Measurements from ENCODE around the gene COPS6. TPM values are rescaled to one million over a fixed set of nuclear protein-coding genes. Genes with fewer than 3 reads are reported as not detected.

Gene COPS6
- total RNA-seq, 5 donors from 2014 or later (not counting 1 experiment from before 2014, with no cell fraction given), result 67.1 to 71.1 (median 68.3) TPM

- no peak overlapping the region for H3K27ac ChIP-seq (ENCODE audit: low read length)
- WGBS (ENCODE audit: insufficient coverage), result 95% methylated on average over 16 of the region's 17 CpGs
- no peak overlapping the region for H3K4me3 ChIP-seq (ENCODE audit: control insufficient read depth in 1 of 2, extremely low read depth in 1 of 2, low read length in 1 of 2)
- H3K4me1 ChIP-seq (ENCODE audit: control insufficient read depth in 1 of 2, extremely low read depth in 1 of 2, insufficient read depth in 2 of 2, low read length in 2 of 2), result peaks cover 9 to 21% of the 10 kb centered on the region in 2 experiments
- Mint-ChIP-seq H3K9me3 (no peaks in the 10 kb centered on the region), H3K27me3 (no peaks in the 10 kb centered on the region), H3K27ac (peak overlapping the region in 1 of 2 donors; percentile 6), H3K36me3 (peaks cover 73% of the 10 kb centered on the region), H3K4me1 (peaks cover 38 to 45% (median 40%) of the 10 kb centered on the region in 3 donors), H3K4me3 (no peak overlapping the region)
- H3K36me3 ChIP-seq (ENCODE audit: control insufficient read depth in 2 of 2, extremely low read depth in 1 of 2, insufficient read depth in 1 of 2, low read length in 1 of 2), result peaks cover 45 to 87% of the 10 kb centered on the region in 2 donors
- ATAC-seq (replicated peaks in 1 of 4) (no peak), DNase-seq (no peak)
- ChIA-PET POLR2A (no interaction called here), CTCF (no interaction called here)
- no peaks in the 10 kb centered on the region for H3K9me3 ChIP-seq
- no peaks in the 10 kb centered on the region for H3K27me3 ChIP-seq (replicated peaks in 1 of 2; ENCODE audit: control insufficient read depth in 2 of 2, extremely low read depth in 1 of 2, insufficient read depth in 2 of 2, low read length in 1 of 2)
Measured at GRCh38 chr7:100095704-100096103, 6.9 kb downstream of the COPS6 start.

- Mint-ChIP-seq H3K36me3 (peaks cover 45% of the 10 kb centered on the region), H3K27me3 (no peaks in the 10 kb centered on the region)
- no peak for ATAC-seq (replicated peaks in 1 of 4)
Measured at GRCh38 chr7:100098913-100099312, 10.1 kb downstream of the COPS6 start.

DNA sequence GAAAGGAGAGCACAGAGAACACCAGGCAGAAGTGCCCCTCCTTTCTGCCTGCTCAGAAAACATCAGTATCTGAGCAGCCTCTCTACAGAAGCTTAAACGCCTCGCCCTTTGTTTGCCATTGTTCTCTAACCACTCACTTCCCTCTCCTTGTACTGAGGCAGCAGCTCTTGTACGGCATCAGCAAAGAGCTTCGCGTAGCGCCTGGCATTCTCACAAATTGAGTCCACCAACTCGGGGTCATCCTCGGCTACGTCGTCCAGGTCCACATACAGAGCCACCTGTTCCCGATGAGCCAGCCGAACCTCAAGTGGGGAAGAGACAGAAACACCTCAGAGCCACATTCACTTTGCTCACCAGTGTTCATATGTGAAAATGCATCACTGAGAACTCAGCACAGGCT lies 10.7 kb downstream of the COPS6 start:
- ChIA-PET CTCF (interaction anchor here (0.6 to 0.9 kb wide), 2 partner anchors 111 to 119 kb away, joined by 5 to 12 read pairs; no protein-coding TSS in a partner anchor), POLR2A (no interaction called here)
- Histone ChIP-seq H3K4me3 (ENCODE audit: control insufficient read depth in 1 of 2, extremely low read depth in 1 of 2, low read length in 1 of 2) (peak overlapping the region; percentile 74 to 98), H3K4me1 (ENCODE audit: control insufficient read depth in 1 of 2, extremely low read depth in 1 of 2, insufficient read depth in 2 of 2, low read length in 2 of 2) (peaks cover 9 to 38% of the 10 kb centered on the region in 2 experiments), H3K27me3 (replicated peaks in 1 of 2; ENCODE audit: control insufficient read depth in 2 of 2, extremely low read depth in 1 of 2, insufficient read depth in 2 of 2, low read length in 1 of 2) (no peaks in the 10 kb centered on the region), H3K9me3 (no peaks in the 10 kb centered on the region), H3K27ac (ENCODE audit: low read length) (peak overlapping the region; percentile 66), H3K36me3 (ENCODE audit: control insufficient read depth in 2 of 2, extremely low read depth in 1 of 2, insufficient read depth in 1 of 2, low read length in 1 of 2) (peaks cover 24 to 50% of the 10 kb centered on the region in 2 donors)
- no peak for DNase-seq
- ATAC-seq (replicated peaks in 1 of 4), result no peak
- 69% methylated on average over 12 of the region's 12 CpGs for WGBS (ENCODE audit: insufficient coverage)
- H3K36me3 Mint-ChIP-seq, result peaks cover 45% of the 10 kb centered on the region
- H3K4me3 Mint-ChIP-seq, result peak overlapping the region; percentile 91 to 96 (median 92)
- no peaks in the 10 kb centered on the region for H3K9me3 Mint-ChIP-seq
- no peaks in the 10 kb centered on the region for H3K27me3 Mint-ChIP-seq
- H3K27ac Mint-ChIP-seq, result peak overlapping the region; percentile 94 to 96
- H3K4me1 Mint-ChIP-seq, result peaks cover 45 to 49% (median 45%) of the 10 kb centered on the region in 3 donors

More at GRCh38 chr7:100098913-100099312, 10.1 kb downstream of the COPS6 start:
- Histone ChIP-seq H3K9me3 (no peaks in the 10 kb centered on the region), H3K4me3 (ENCODE audit: control insufficient read depth in 1 of 2, extremely low read depth in 1 of 2, low read length in 1 of 2) (no peak overlapping the region), H3K27me3 (replicated peaks in 1 of 2; ENCODE audit: control insufficient read depth in 2 of 2, extremely low read depth in 1 of 2, insufficient read depth in 2 of 2, low read length in 1 of 2) (no peaks in the 10 kb centered on the region), H3K4me1 (ENCODE audit: control insufficient read depth in 1 of 2, extremely low read depth in 1 of 2, insufficient read depth in 2 of 2, low read length in 2 of 2) (peaks cover 9 to 38% of the 10 kb centered on the region in 2 experiments), H3K27ac (ENCODE audit: low read length) (peak overlapping the region; percentile 66), H3K36me3 (ENCODE audit: control insufficient read depth in 2 of 2, extremely low read depth in 1 of 2, insufficient read depth in 1 of 2, low read length in 1 of 2) (peaks cover 23 to 55% of the 10 kb centered on the region in 2 donors)
- Mint-ChIP-seq H3K27ac (peak overlapping the region; percentile 94 to 96), H3K4me1 (peaks cover 45 to 49% (median 45%) of the 10 kb centered on the region in 3 donors), H3K9me3 (no peaks in the 10 kb centered on the region), H3K4me3 (peak overlapping the region; percentile 91 to 96 (median 92))
- 96% methylated on average over 7 of the region's 10 CpGs for WGBS (ENCODE audit: insufficient coverage)
- DNase-seq, result no peak
- CTCF ChIA-PET, result interaction anchor here (0.6 to 0.9 kb wide), 2 partner anchors 111 to 119 kb away, joined by 5 to 12 read pairs; no protein-coding TSS in a partner anchor
- POLR2A ChIA-PET, result interaction anchor here in 1 of 2 donors (0.6 kb wide), 1 partner anchor 272 kb away, joined by 4 read pairs; no protein-coding TSS in a partner anchor

DNA sequence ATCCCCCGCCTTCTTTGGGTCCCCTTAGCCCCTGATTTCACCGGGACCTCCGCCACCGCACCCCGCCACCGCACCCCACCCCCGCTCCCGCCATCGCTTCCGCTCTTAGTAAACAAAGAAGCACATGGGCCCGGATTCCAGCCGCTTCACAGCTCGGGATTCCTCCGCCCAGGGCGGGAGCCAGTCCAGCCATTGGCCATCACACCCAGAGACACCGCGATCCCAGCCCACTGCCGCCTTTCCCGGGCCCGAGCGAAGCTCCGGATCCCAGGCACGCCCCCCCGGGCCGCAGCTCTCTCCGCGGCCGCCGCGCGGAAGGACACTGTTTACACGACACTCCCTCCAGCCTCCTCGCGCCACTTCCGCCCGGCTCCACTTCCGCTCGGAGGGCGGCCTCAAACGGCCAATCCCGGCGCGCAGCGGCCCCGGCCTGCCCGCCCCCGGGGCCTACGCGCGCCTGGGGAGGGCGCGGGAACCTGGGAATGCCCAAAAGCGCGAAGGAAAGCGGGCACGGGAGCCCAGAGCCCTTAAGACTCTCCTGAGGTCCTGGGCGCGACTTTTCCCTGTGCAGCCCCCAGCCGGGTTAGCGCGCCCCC lies 11.7 kb downstream of the COPS6 start:
- no peaks in the 10 kb centered on the region for H3K27me3 Mint-ChIP-seq
- H3K27ac ChIP-seq (ENCODE audit: low read length), result peak overlapping the region; percentile 81
- CTCF ChIA-PET, result interaction anchor here in 1 of 2 donors (0.6 to 2.7 kb wide), 5 partner anchors 18 to 181 kb away, joined by 3 to 18 read pairs (median 4); partner anchors contain the start of gene TRIM4
- H3K9me3 ChIP-seq, result no peaks in the 10 kb centered on the region
- peaks cover 40% of the 10 kb centered on the region for H3K36me3 Mint-ChIP-seq
- DNase-seq, result peak; percentile 64 to 94 (median 81)
- WGBS (ENCODE audit: insufficient coverage), result 0% methylated on average over 58 of the region's 61 CpGs
- peaks cover 19 to 45% of the 10 kb centered on the region in 2 donors for H3K36me3 ChIP-seq (ENCODE audit: control insufficient read depth in 2 of 2, extremely low read depth in 1 of 2, insufficient read depth in 1 of 2, low read length in 1 of 2)
- peak overlapping the region; percentile 74 to 98 for H3K4me3 ChIP-seq (ENCODE audit: control insufficient read depth in 1 of 2, extremely low read depth in 1 of 2, low read length in 1 of 2)
- H3K4me1 ChIP-seq (ENCODE audit: control insufficient read depth in 1 of 2, extremely low read depth in 1 of 2, insufficient read depth in 2 of 2, low read length in 2 of 2), result peaks cover 9 to 38% of the 10 kb centered on the region in 2 experiments
- peak overlapping the region; percentile 91 to 96 (median 92) for H3K4me3 Mint-ChIP-seq
- H3K9me3 Mint-ChIP-seq, result no peaks in the 10 kb centered on the region
- H3K4me1 Mint-ChIP-seq, result peaks cover 41 to 49% (median 44%) of the 10 kb centered on the region in 3 donors
- ATAC-seq (replicated peaks in 1 of 4), result peak; percentile 80 to 83 (median 82)
- H3K27me3 ChIP-seq (replicated peaks in 1 of 2; ENCODE audit: control insufficient read depth in 2 of 2, extremely low read depth in 1 of 2, insufficient read depth in 2 of 2, low read length in 1 of 2), result no peaks in the 10 kb centered on the region
- POLR2A ChIA-PET, result interaction anchor here (0.6 to 2.5 kb wide), 10 partner anchors 18 to 542 kb away, joined by 3 to 19 read pairs (median 4); partner anchors contain the start of genes MBLAC1 (in 1 of the 2), TRIM4 (in 1 of the 2) and ZNF655 (in 1 of the 2)
- H3K27ac Mint-ChIP-seq, result peak overlapping the region; percentile 94 to 96

DNA sequence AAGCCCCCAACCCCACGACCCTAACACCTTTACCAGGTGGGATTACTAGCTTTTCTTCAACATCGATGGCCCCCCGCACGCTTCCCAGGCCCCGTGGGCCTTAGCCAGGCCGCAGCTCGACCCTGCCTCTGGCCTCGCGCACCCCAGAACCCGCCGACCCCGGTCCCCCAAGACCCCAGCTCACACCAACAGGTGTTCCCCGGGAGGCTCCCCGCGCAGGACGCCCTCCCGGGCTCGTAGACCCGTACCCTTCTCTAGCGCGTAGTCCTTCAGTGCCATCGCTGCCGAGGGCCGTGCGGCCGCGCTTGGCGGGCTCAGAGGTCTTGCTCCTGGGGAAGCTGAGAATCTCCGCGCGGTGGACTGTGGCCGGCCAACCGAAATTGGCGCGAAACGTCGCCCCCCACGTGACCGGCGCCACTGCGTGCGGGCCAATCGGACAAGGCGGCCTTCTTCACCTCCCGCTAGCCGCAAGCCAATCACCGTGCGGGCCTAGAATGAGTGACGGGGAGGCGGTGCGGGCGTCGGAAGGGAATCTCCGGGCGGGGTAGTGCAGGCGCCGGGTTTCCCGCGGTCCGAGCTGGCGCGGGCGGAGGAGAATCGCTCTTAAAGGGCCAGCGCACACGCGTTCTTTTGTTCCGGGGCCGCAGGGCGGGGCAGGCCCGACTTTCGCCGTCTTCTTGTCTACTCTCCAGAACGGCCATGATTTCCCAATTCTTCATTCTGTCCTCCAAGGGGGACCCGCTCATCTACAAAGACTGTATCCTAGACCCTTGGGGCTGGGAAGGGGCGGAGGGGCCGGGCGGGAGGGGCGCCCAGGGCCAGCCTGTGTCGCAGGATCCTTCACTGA lies 12.5 kb downstream of the COPS6 start, which contains the start of the genes AP4M1 and MCM7:
Gene AP4M1 (plus strand): TSS at position 628 of the 847 bp plus-strand sequence. CDS start 72 bp downstream, at position 700.
Gene MCM7 (minus strand): TSS at position 382 of the 847 bp plus-strand sequence. CDS start 103 bp downstream, at position 279.
- CTCF ChIA-PET, result interaction anchor here in 1 of 2 donors (0.6 to 2.7 kb wide), 5 partner anchors 19 to 182 kb away, joined by 3 to 18 read pairs (median 4); partner anchors contain the start of gene TRIM4
- POLR2A ChIA-PET, result interaction anchor here (0.6 to 2.5 kb wide), 10 partner anchors 19 to 543 kb away, joined by 3 to 19 read pairs (median 4); partner anchors contain the start of genes MBLAC1 (in 1 of the 2), TRIM4 (in 1 of the 2) and ZNF655 (in 1 of the 2)

More for the DNA sequence above, 12.5 kb downstream of the COPS6 start, which contains the start of the genes AP4M1 and MCM7:
- peaks cover 37 to 47% (median 39%) of the 10 kb centered on the region in 3 donors for H3K4me1 Mint-ChIP-seq
- DNase-seq (peak; percentile 83 to 97 (median 93)), ATAC-seq (replicated peaks in 1 of 4) (peak; percentile 86 to 89 (median 88))
- peak within 1 kb of the TSS; percentile 81 for H3K27ac ChIP-seq (ENCODE audit: low read length)
- no peaks in the 10 kb centered on the region for H3K9me3 ChIP-seq
- H3K4me3 ChIP-seq (ENCODE audit: control insufficient read depth in 1 of 2, extremely low read depth in 1 of 2, low read length in 1 of 2), result peak within 1 kb of the TSS; percentile 74 to 98
- no peaks in the 10 kb centered on the region for H3K27me3 ChIP-seq (replicated peaks in 1 of 2; ENCODE audit: control insufficient read depth in 2 of 2, extremely low read depth in 1 of 2, insufficient read depth in 2 of 2, low read length in 1 of 2)
- peak within 1 kb of the TSS; percentile 91 to 96 (median 92) for H3K4me3 Mint-ChIP-seq
- peaks cover 35% of the 10 kb centered on the region for H3K36me3 Mint-ChIP-seq
- H3K27ac Mint-ChIP-seq, result peak within 1 kb of the TSS; percentile 94 to 96
- no peaks in the 10 kb centered on the region for H3K27me3 Mint-ChIP-seq
- peaks cover 9 to 38% of the 10 kb centered on the region in 2 experiments for H3K4me1 ChIP-seq (ENCODE audit: control insufficient read depth in 1 of 2, extremely low read depth in 1 of 2, insufficient read depth in 2 of 2, low read length in 2 of 2)
- under 1% methylated on average over 73 of the region's 80 CpGs for whole genome bisulfite sequencing (ENCODE audit: insufficient coverage)
- no peaks in the 10 kb centered on the region for H3K9me3 Mint-ChIP-seq
- peaks cover 19 to 40% of the 10 kb centered on the region in 2 donors for H3K36me3 ChIP-seq (ENCODE audit: control insufficient read depth in 2 of 2, extremely low read depth in 1 of 2, insufficient read depth in 1 of 2, low read length in 1 of 2)
